Body of pancreas (tissue), 4 donors: Measurements from ENCODE around the gene CCL22.

ENCODE experiments used
- CTCF ChIP-seq, 7 experiments: fragments of 450-650 bp in 4 of 7; fragments of 200-600 bp in 3 of 7; sonication (generic) in 3 of 7; IDR thresholded peaks; one replicate each; pipeline ENCODE4 v1.5.1; 2016 to 2019; ENCODE audit warnings: antibody characterized with exemption in 7 of 7
- POLR2A ChIP-seq, 3 donors: fragments of 450-650 bp; IDR thresholded peaks; one replicate each; pipeline ENCODE4 v1.6.1; 2016; ENCODE audit warnings: antibody characterized with exemption in 3 of 3, mild to moderate bottlenecking in 2 of 3

DNA sequence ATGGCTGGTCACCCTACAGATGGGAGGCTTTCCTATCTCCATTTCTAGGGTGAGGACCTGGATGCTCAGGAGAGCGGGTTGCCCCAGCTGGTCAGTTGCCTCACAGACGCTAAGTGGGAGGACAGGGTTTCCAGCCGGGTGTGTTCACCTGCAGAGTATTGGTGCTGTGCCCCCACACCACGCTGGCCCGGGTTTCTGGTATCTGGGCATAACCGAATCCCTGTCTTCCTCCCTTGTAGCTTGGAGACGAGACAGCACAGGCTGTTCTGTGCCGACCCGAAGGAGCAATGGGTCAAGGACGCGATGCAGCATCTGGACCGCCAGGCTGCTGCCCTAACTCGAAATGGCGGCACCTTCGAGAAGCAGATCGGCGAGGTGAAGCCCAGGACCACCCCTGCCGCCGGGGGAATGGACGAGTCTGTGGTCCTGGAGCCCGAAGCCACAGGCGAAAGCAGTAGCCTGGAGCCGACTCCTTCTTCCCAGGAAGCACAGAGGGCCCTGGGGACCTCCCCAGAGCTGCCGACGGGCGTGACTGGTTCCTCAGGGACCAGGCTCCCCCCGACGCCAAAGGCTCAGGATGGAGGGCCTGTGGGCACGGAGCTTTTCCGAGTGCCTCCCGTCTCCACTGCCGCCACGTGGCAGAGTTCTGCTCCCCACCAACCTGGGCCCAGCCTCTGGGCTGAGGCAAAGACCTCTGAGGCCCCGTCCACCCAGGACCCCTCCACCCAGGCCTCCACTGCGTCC, 23.4 kb downstream of the CCL22 start:
- TF ChIP-seq CTCF (IDR thresholded peaks at IDR 0.05) (no peak), POLR2A (IDR thresholded peaks at IDR 0.05) (no peak)
